CD1c-positive myeloid dendritic cell (primary cell): ENCODE results near the gene SLC8B1.
"Not testable (repeated sequence)": the region's sequence is repeated elsewhere in the genome, so short reads cannot be mapped to it uniquely, and the experiment has no call there.

Source experiments
- DNase-seq: peaks from one replicate; pipeline ENCODE4 v3.0.0-alpha.2; 2016; ENCODE audit errors: extremely low spot score

The SLC8B1 gene

GRCh38 chr12:113358381-113359132 lies 23.6 kb upstream of the SLC8B1 start, which contains the start of gene PLBD2:
Gene PLBD2 (plus strand): TSS chr12:113358587. CDS start chr12:113358601, 14 bp downstream.
- DNase-seq = peak; percentile 98

- DNase-seq = not testable (repeated sequence)
These were observed 19.3 kb upstream of the SLC8B1 start for GRCh38 chr12:113354192-113354591.

DNA sequence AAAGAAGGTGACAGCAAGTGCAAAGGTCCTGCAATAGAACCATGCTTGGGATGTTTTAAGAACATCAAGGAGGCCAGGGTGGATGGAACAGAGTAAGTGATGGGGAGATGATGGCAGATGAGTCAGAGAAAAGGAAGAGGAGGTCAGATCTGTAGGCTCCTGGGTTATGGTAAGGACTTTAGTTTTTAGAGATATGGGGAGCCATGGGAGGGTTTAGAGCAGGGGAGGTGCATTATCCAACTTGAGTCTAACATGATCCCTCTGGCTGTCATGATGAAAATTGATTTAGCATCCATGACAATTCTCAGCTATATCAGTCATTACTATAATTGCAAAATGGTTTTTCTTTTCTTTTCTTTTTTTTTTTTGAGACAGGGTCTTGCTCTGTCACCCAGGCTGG lies 16.2 kb upstream of the SLC8B1 start:
- DNase-seq = no peak

GRCh38 chr12:113348849-113349536 lies 14.1 kb upstream of the SLC8B1 start:
- no peak for DNase-seq

DNA sequence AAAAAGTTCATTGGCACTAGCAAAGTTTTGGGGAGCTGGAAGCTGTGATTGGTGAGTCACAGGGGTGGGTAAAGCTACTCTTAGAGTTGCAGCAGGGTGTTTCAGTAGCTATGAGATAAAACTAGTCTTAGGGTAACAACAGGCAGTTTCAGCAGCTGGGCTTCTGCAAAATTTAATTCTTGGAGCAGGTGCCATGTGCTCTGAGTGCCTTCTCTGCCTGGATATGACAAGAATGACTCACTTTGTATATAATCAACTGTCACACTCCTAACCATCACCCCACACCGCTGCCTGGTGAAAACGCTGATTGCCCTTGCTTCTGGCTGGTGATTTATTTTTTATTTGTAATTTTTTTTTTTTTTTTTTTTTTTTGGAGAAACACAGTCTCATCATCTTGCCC lies 13.0 kb upstream of the SLC8B1 start:
- DNase-seq = no peak

GRCh38 chr12:113347107-113347506 lies 12.2 kb upstream of the SLC8B1 start:
- no peak for DNase-seq

- DNase-seq = peak; percentile 58
These were observed 11.4 kb upstream of the SLC8B1 start for GRCh38 chr12:113346353-113346752.

- no peak for DNase-seq
These were observed 10.4 kb upstream of the SLC8B1 start for GRCh38 chr12:113345318-113345717.

DNA sequence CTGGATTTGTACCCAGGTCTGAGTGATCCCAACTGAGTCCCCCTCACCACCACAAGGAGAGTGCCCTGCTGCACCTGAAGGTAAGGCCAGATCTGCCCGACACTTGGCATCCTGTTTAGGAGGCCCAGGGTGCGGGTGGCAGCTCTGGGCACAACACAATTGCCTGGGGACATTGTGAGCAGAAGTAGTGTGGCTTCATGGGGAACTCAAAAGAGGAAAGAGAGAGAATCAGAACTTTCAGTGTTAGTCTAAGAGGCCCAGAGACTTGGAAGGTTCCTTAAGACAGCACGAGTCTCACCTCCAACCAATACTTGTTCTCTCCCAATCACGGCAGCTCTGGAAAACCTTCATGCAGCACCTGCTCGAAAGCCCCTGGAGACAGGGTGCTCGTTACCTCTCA lies 6.6 kb upstream of the SLC8B1 start:
- DNase-seq = peak; percentile 63

DNA sequence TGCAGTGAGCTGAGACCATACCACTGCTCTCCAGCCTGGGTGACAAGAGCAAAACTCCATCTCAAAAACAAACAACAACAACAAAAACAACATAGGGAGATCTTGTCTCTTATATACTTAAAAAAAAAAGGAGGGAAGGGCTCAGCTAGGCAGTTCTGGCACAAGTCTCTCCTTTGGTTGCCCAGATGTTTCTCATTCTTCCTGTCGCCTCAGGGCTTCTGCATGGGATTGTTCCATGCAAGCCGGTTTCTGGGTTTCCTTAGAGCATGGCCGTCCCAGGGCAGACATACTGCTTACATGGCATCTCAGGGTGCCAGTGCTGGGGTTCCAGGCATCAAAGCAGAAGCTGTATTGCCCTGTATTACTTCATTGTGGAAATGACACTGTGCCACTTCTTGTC lies 5.2 kb upstream of the SLC8B1 start:
- no peak for DNase-seq

GRCh38 chr12:113339540-113339939 lies 4.6 kb upstream of the SLC8B1 start:
- DNase-seq = no peak

DNA sequence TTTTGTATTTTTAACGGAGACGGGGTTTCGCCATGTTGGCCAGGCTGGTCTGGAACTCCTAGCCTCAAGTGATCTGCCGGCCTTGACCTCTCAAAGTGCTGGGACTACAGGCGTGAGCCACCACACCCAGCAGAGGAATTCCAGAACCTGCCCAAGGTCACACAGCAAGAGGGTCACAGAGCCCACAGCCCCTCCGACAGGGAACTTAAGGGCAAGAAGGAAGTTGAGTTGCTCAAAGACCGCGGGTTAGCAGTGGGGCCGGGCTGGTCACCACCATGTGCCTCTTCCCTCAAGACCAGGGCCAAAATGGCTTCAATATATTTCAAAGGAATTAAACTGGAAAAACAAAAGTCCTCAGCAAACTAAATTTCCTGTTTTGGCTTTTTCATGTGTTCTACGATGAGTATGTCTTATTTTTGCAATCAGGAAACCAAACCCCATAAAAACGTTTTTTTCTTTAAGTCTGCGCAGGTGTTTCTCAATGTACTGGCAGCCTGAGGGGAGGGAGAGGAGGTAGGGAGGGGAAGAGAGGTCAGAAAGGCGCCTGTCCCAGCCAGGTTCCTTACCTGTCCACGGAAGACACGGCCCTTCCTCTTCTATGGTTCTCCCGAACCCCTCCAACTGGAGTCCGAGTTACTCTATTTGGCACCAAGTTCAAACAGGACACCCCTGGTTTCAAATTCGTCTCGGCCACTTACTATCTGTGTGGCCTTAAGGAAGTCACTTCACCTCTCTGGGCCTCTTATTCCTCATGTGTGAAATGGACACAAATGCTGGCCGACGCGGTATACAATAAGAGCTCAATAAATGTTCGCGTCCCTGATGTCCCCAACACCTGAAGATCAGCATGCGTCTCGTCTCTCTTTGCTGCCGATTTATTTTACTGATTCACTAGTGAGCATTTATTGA lies 778 bp downstream of the SLC8B1 start:
- DNase-seq = peak; percentile 86

DNA sequence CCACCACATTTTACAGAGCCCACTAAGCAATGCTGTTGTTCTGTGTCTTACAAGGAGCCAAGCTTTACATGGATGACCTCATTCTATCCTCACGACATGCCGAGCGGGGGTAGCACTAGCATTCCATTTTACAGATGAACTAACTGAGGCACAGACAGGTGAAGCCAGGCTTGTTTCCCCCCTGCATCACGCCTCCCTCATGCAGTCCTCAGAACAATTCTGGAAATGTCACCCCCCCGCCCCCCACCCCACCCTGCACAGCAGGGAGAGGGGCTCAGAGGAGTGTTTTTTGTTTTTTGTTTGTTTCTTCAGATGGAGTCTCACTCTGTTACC lies 1.5 kb downstream of the SLC8B1 start:
- no peak for DNase-seq

- DNase-seq = peak; percentile 86
These were observed 2.1 kb downstream of the SLC8B1 start for GRCh38 chr12:113332688-113333417.

DNA sequence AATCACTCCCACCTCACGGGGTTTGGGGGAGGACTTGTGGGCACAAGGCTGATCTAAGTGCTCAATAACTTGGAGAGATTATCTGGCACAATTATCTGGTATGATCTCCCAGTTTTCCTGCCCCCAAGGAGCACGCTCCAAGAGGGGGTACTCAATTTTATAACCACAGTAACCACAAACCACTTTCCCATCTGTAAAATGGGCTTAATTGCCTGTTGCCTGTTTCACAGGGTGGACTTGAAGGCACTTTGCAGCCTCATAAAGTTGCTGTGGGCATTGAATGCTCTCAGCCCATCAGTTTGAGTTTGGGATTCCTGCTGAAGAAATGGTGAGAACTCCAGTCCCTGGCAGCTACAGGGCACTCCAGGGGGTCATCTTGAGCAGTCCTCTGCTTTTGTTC lies 4.4 kb downstream of the SLC8B1 start:
- no peak for DNase-seq

DNA sequence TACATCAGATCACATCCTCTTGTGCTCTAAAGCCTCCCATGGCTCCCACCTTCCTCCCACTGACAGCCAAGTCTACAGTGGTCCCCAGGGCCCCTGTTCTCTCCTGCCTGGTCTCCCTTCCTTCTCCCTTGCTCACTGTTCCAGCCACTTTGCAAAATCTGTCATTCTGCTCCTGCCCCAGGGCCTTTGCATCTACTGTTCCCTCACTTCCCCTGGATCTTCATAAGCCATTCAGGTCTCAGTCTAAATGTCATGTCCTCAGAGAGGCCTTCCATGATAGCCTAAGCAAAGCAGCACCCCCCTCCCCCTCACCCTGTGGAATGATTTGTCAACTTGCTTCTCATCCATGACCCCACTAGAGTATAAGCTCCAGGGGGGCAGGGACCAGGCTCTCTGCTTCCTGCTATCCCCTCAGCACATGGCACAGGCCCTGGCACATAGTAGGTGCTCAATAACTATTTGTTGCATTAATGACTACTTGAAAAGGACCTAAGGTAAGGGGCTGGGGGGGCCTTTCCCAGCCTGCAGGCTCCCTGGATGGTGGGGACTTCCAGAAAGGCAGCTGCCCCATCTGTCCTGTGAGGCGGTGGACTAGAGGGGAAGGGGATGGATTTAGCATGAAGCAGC lies 5.0 kb downstream of the SLC8B1 start:
- no peak for DNase-seq

- DNase-seq = no peak
These were observed 5.7 kb downstream of the SLC8B1 start for GRCh38 chr12:113329022-113329790.

- DNase-seq = no peak
These were observed 6.5 kb downstream of the SLC8B1 start for GRCh38 chr12:113328368-113328889.

GRCh38 chr12:113326775-113327395 lies 8.0 kb downstream of the SLC8B1 start:
- no peak for DNase-seq

- no peak for DNase-seq
These were observed 9.0 kb downstream of the SLC8B1 start for GRCh38 chr12:113325916-113326315.
